H1 (cell line): ENCODE data around the gene CTSW. TPM values are rescaled to one million over a fixed set of nuclear protein-coding genes. Genes with fewer than 3 reads are reported as not detected.

Experiments used
- CTCF ChIA-PET: fragments of 300-600 bp; sonication (Branson Sonifier 250); formaldehyde crosslinking; loops from one replicate; lab custom pipeline; 2021; ENCODE audit not compliant: partially characterized antibody; lab: Charles Lee
- POLR2A ChIA-PET: fragments of 300-600 bp; sonication (Branson Sonifier 250); formaldehyde crosslinking; loops from one replicate; lab custom pipeline; 2021; ENCODE audit warnings: inconsistent platforms; ENCODE audit not compliant: partially characterized antibody; lab: Charles Lee
- DNase-seq, 2 experiments: peaks; one replicate each; pipeline versions ENCODE4 v3.0.0 to v3.0.0-alpha.2; 2010 to 2022; ENCODE audit warnings: low spot score in 2 of 2, low read depth in 1 of 2, mixed read lengths in 1 of 2
- FAIRE-seq: peaks from 2 replicates; lab custom pipeline; 2011; peaks lifted over from hg19 to GRCh38; lab: Jason Lieb, UNC
- H2AFZ ChIP-seq: 2 replicates; pipeline ENCODE4 v1.8.1; 2012; ENCODE audit warnings: low read length, inconsistent platforms
- H2AK5ac ChIP-seq: 2 replicates; pipeline ENCODE4 v1.6.1; 2013; ENCODE audit warnings: low read depth, low read length
- H2BK120ac ChIP-seq: replicated peaks from 2 replicates; pipeline ENCODE3; 2013; ENCODE audit warnings: low read depth, low read length, inconsistent platforms
- H2BK12ac ChIP-seq: 2 replicates; pipeline ENCODE4 v1.6.1; 2013; ENCODE audit warnings: low read depth, low read length
- H2BK15ac ChIP-seq: 2 replicates; pipeline ENCODE4 v1.6.1; 2013; ENCODE audit warnings: low read length
- H2BK20ac ChIP-seq: 2 replicates; pipeline ENCODE4 v1.6.1; 2013; ENCODE audit warnings: low read length
- H2BK5ac ChIP-seq: 2 replicates; pipeline ENCODE4 v1.6.1; 2013; ENCODE audit warnings: low read depth, low read length
- H3K14ac ChIP-seq: 2 replicates; pipeline ENCODE4 v1.6.1; 2013; ENCODE audit warnings: inconsistent platforms; ENCODE audit not compliant: insufficient read length
- H3K18ac ChIP-seq: 2 replicates; pipeline ENCODE4 v1.6.1; 2013; ENCODE audit warnings: low read length; ENCODE audit errors: extremely low read depth
- H3K23ac ChIP-seq: 2 replicates; pipeline ENCODE4 v1.6.1; 2013; ENCODE audit warnings: inconsistent platforms; ENCODE audit not compliant: insufficient read length
- H3K23me2 ChIP-seq: 2 replicates; pipeline ENCODE4 v1.6.1; 2013; ENCODE audit warnings: low read depth, low read length
- H3K27ac ChIP-seq: 2 replicates; pipeline ENCODE4 v1.6.1; 2011; ENCODE audit warnings: low read depth, low read length, inconsistent platforms
- H3K27me3 ChIP-seq, 4 experiments: replicated peaks in 1 of 4; 1 replicate in 1 of 4; 2 replicates in 3 of 4; pipeline versions ENCODE4 v1.6.1 to v1.8.1; 2011 to 2013; ENCODE audit warnings: low read length in 3 of 4, mild to moderate bottlenecking in 3 of 4, inconsistent platforms in 2 of 4, mixed read lengths in 2 of 4, moderate library complexity in 1 of 4; ENCODE audit not compliant: control insufficient read depth in 3 of 4, insufficient read depth in 3 of 4; ENCODE audit errors: extremely low read depth in 1 of 4
- H3K36me3 ChIP-seq, 4 experiments: 2 replicates each; pipeline versions ENCODE4 v1.6.1 to v1.8.1; 2011 to 2013; ENCODE audit warnings: mild to moderate bottlenecking in 4 of 4, low read length in 3 of 4, moderate library complexity in 2 of 4, control low read depth in 1 of 4, inconsistent platforms in 1 of 4; ENCODE audit not compliant: insufficient read depth in 4 of 4, control insufficient read depth in 2 of 4
- H3K4ac ChIP-seq: replicated peaks from 2 replicates; pipeline ENCODE3; 2013; ENCODE audit warnings: low read length, low read depth, mixed read lengths, inconsistent platforms; ENCODE audit not compliant: insufficient read length
- H3K4me1 ChIP-seq, 4 experiments: replicated peaks in 1 of 4; 1 replicate in 1 of 4; 2 replicates in 3 of 4; pipeline versions ENCODE4 v1.6.1 to v1.8.1; 2011 to 2013; ENCODE audit warnings: low read length in 3 of 4, inconsistent platforms in 2 of 4, mixed read lengths in 1 of 4; ENCODE audit not compliant: insufficient read depth in 4 of 4, control insufficient read depth in 3 of 4
- H3K4me2 ChIP-seq, 2 experiments: 2 replicates each; pipeline versions ENCODE4 v1.6.1 to v1.8.1; 2011 to 2013; ENCODE audit warnings: low read depth in 2 of 2, low read length in 2 of 2, control low read depth in 1 of 2, inconsistent platforms in 1 of 2, mild to moderate bottlenecking in 1 of 2; ENCODE audit not compliant: insufficient read depth in 1 of 2
- H3K4me3 ChIP-seq, 4 experiments: fragments of 200-600, 300-600 bp in 1 of 4; sonication (generic), shearing (Covaris generic), sonication (Bioruptor Twin) in 1 of 4; 2 replicates each; pipeline versions ENCODE4 v1.5.1 to v1.8.1; 2011 to 2016; ENCODE audit warnings: low read length in 4 of 4, low read depth in 3 of 4, control low read depth in 2 of 4, inconsistent platforms in 2 of 4, mild to moderate bottlenecking in 2 of 4, mixed read lengths in 1 of 4, moderate library complexity in 1 of 4; ENCODE audit not compliant: insufficient read depth in 2 of 4; ENCODE audit errors: extremely low read depth in 1 of 4
- H3K56ac ChIP-seq: replicated peaks from 2 replicates; pipeline ENCODE3; 2013; ENCODE audit warnings: low read depth, mild to moderate bottlenecking, mixed read lengths, low read length, inconsistent platforms; ENCODE audit not compliant: insufficient read length
- H3K79me1 ChIP-seq: 2 replicates; pipeline ENCODE4 v1.6.1; 2013; ENCODE audit warnings: low read depth, low read length, control low read depth
- H3K79me2 ChIP-seq, 2 experiments: 2 replicates each; pipeline versions ENCODE4 v1.6.1 to v1.8.1; 2012 to 2013; ENCODE audit warnings: low read length in 2 of 2, mild to moderate bottlenecking in 2 of 2, inconsistent platforms in 1 of 2; ENCODE audit not compliant: insufficient read depth in 2 of 2, control insufficient read depth in 1 of 2
- H3K9ac ChIP-seq, 4 experiments: replicated peaks in 1 of 4; 1 replicate in 1 of 4; 2 replicates in 3 of 4; pipeline versions ENCODE4 v1.6.1 to v1.8.1; 2011 to 2013; ENCODE audit warnings: low read depth in 3 of 4, low read length in 3 of 4, control low read depth in 2 of 4, mild to moderate bottlenecking in 2 of 4, moderate library complexity in 2 of 4, inconsistent platforms in 1 of 4; ENCODE audit errors: extremely low read depth in 1 of 4
- H3K9me3 ChIP-seq, 2 experiments: 2 replicates each; pipeline versions ENCODE4 v1.6.1 to v1.8.1; 2012 to 2013; ENCODE audit warnings: mild to moderate bottlenecking in 2 of 2, moderate library complexity in 2 of 2, control low read depth in 1 of 2, inconsistent platforms in 1 of 2, low read depth in 1 of 2, low read length in 1 of 2, mixed read lengths in 1 of 2; ENCODE audit not compliant: insufficient read depth in 2 of 2
- H4K20me1 ChIP-seq, 2 experiments: replicated peaks in 1 of 2; 2 replicates each; pipeline versions ENCODE3 to v1.8.1; 2011 to 2013; ENCODE audit warnings: inconsistent platforms in 2 of 2, low read length in 2 of 2, mild to moderate bottlenecking in 1 of 2; ENCODE audit not compliant: insufficient read depth in 2 of 2, control insufficient read depth in 1 of 2
- H4K5ac ChIP-seq: 2 replicates; pipeline ENCODE4 v1.6.1; 2013; ENCODE audit warnings: low read length, low read depth, mixed read lengths, inconsistent platforms; ENCODE audit not compliant: insufficient read length
- H4K8ac ChIP-seq: 2 replicates; pipeline ENCODE4 v1.8.0; 2013; ENCODE audit warnings: mild to moderate bottlenecking, moderate library complexity, low read length, inconsistent platforms; ENCODE audit not compliant: insufficient read depth; ENCODE audit errors: extremely low read depth
- H4K91ac ChIP-seq: replicated peaks from 2 replicates; pipeline ENCODE3; 2013; ENCODE audit warnings: low read length, mixed read lengths, inconsistent platforms; ENCODE audit not compliant: insufficient read length
- CBX8 ChIP-seq: fragments of 300-800, 300-1000 bp; sonication (generic); IDR thresholded peaks from 2 replicates; pipeline ENCODE4 v1.7.1; 2016; ENCODE audit warnings: low read depth, low read length, borderline replicate concordance
- HDAC2 ChIP-seq, 2 experiments: fragments of 300-600 bp in 1 of 2; sonication (generic) in 1 of 2; IDR thresholded peaks; 2 replicates each; pipeline ENCODE4 v1.6.1; 2011 to 2012; ENCODE audit warnings: low read depth in 2 of 2, low read length in 2 of 2, mild to moderate bottlenecking in 2 of 2, moderate library complexity in 2 of 2, borderline replicate concordance in 1 of 2, inconsistent platforms in 1 of 2
- JUN ChIP-seq: IDR thresholded peaks from 2 replicates; pipeline ENCODE4 v1.6.1; 2011; ENCODE audit warnings: low read depth, mild to moderate bottlenecking, improper control_type of control experiment, low read length
- MAFK ChIP-seq: IDR thresholded peaks from 2 replicates; pipeline ENCODE4 v1.6.1; 2012; ENCODE audit warnings: low read depth, mild to moderate bottlenecking, improper control_type of control experiment, low read length
- MAX ChIP-seq: IDR thresholded peaks from 2 replicates; pipeline ENCODE4 v1.6.1; 2012; ENCODE audit warnings: inconsistent platforms
- POLR2A ChIP-seq, 2 experiments: IDR thresholded peaks; 1 replicate in 1 of 2; 2 replicates in 1 of 2; pipeline ENCODE4 v1.6.1; 2011; ENCODE audit warnings: low read depth in 2 of 2, low read length in 2 of 2, mild to moderate bottlenecking in 2 of 2; ENCODE audit errors: control extremely low read depth in 1 of 2
- RNF2 ChIP-seq: fragments of 200-900, 300-1000 bp; sonication (generic); IDR thresholded peaks from 2 replicates; pipeline ENCODE4 v1.7.1; 2016; ENCODE audit warnings: borderline replicate concordance, low read depth, mild to moderate bottlenecking, antibody characterized with exemption, low read length; ENCODE audit not compliant: poor library complexity, severe bottlenecking; ENCODE audit errors: missing control alignments
- RXRA ChIP-seq: IDR thresholded peaks from 2 replicates; pipeline ENCODE4 v1.6.1; 2011; ENCODE audit warnings: low read depth, mild to moderate bottlenecking, low read length, moderate library complexity; ENCODE audit not compliant: insufficient read depth
- SIX5 ChIP-seq: IDR thresholded peaks from 2 replicates; pipeline ENCODE4 v1.6.1; 2011; ENCODE audit warnings: mild to moderate bottlenecking, low read depth, low read length
- SP4 ChIP-seq: IDR thresholded peaks from 2 replicates; pipeline ENCODE4 v1.6.1; 2012; ENCODE audit warnings: low read length, inconsistent platforms
- TCF12 ChIP-seq: IDR thresholded peaks from 2 replicates; pipeline ENCODE4 v1.6.1; 2011; ENCODE audit warnings: low read depth, mild to moderate bottlenecking, low read length
- YY1 ChIP-seq: IDR thresholded peaks from 2 replicates; pipeline ENCODE4 v1.6.1; 2011; ENCODE audit warnings: low read depth, mild to moderate bottlenecking, low read length
- WGBS, 2 experiments: shearing (Covaris generic) in 1 of 2; methylation state at CpG; one replicate each; pipeline versions ENCODE4 v1.1.6 to v1.1.7; 2013 to 2015; ENCODE audit warnings: low lambda C conversion rate in 2 of 2, mixed read lengths in 2 of 2, inconsistent platforms in 1 of 2, low coverage in 1 of 2, missing lambda C conversion rate in 1 of 2; ENCODE audit not compliant: insufficient replicate concordance in 2 of 2, insufficient coverage in 1 of 2, insufficient read length in 1 of 2; ENCODE audit errors: extremely low coverage in 1 of 2, missing lambda C conversion rate in 1 of 2; 5-methylcytosine and 5-hydroxymethylcytosine counted together
- polyA plus RNA-seq, 7 experiments: library from polyadenylated mRNA; depleted of rRNA in 3 of 7; stranded (reverse) in 5 of 7; unstranded in 2 of 7; fragments of >200 nt in 5 of 7; fragments of 200-250 nt in 2 of 7; gene quantifications; 1 replicate in 5 of 7; 2 replicates in 1 of 7; 4 replicates in 1 of 7; pipeline versions ENCODE4 v1.2.1 to v1.2.3, GENCODE V29; 2011 to 2013; ENCODE audit warnings: missing spikeins in 2 of 7, mixed read lengths in 2 of 7
- total RNA-seq: library from RNA; stranded (reverse); fragmentation: NEBNext Ultra II Directional; extraction: Animal tissue kit (Norgen Biotek cat#: 25700); gene quantifications from 2 replicates; pipeline ENCODE4 v1.2.1, GENCODE V29; 2021

CTSW gene
- total and polyA plus RNA-seq, 2 of the 8 experiments (the other 6 are each of a cell fraction or from before 2014, with no cell fraction given), result not detected

GRCh38 chr11:65887723-65888162 is 8.1 kb downstream of the CTSW start:
- peaks cover 8 to 21% (median 18%) of the 10 kb centered on the region in 4 experiments; a peak in 7 of 8 replicates for H3K36me3 ChIP-seq
- peak overlapping the region; percentile 59 for H3K56ac ChIP-seq
- 5% methylated on average over 23 of the region's 23 CpGs; no CpG with 5 or more reads in 1 of the 2 experiments for WGBS, 2 experiments
- H3K9ac ChIP-seq, result peak overlapping the region in 3 of 4 experiments; percentile 58 to 71 (median 69); a peak in 5 of 7 replicates
- peaks cover 7 to 9% of the 10 kb centered on the region in 2 experiments for H4K20me1 ChIP-seq
- ChIA-PET POLR2A (interaction anchor here (0.7 to 39.7 kb wide), 14 partner anchors 13 to 343 kb away, joined by 3 to 1071 read pairs (median 3); partner anchors contain the start of genes CFL1, EFEMP2, KAT5 and MUS81), CTCF (interaction anchor here (0.7 to 19.6 kb wide), 46 partner anchors 10 to 380 kb away, joined by 3 to 283 read pairs (median 6); partner anchors contain the start of genes AP5B1, CFL1, CTSW and EFEMP2)
- no peak overlapping the region for H2BK20ac ChIP-seq
- H3K4me3 ChIP-seq, result peak overlapping the region; percentile 73 to 84 (median 79)
- no peaks in the 10 kb centered on the region for H3K9me3 ChIP-seq
- peak overlapping the region; percentile 29; the same call in 1 of the 2 replicates for H2AFZ ChIP-seq
- FAIRE-seq (no peak), DNase-seq (no peak)
- no peak overlapping the region for H3K14ac ChIP-seq
- peaks cover 0 to 14% (median 8%) of the 10 kb centered on the region in 4 experiments; a peak in 6 of 7 replicates for H3K27me3 ChIP-seq
- no peak overlapping the region for H2AK5ac ChIP-seq
- no peak overlapping the region for H4K5ac ChIP-seq
- peak overlapping the region; percentile 87 for H2BK5ac ChIP-seq
- no peak overlapping the region for H3K23ac ChIP-seq
- H3K79me2 ChIP-seq, result peaks cover 0 to 4% of the 10 kb centered on the region in 2 experiments; a peak in 1 of 4 replicates
- H3K4me2 ChIP-seq, result peak overlapping the region; percentile 94 to 97
- H3K23me2 ChIP-seq, result peaks cover 25% of the 10 kb centered on the region
- peak overlapping the region; percentile 90; the same call in 1 of the 2 replicates for H4K8ac ChIP-seq
- no peak overlapping the region; the same call in 1 of the 2 replicates for H2BK12ac ChIP-seq
- H3K4me1 ChIP-seq, result peaks cover 0 to 24% (median 11%) of the 10 kb centered on the region in 4 experiments; a peak in 5 of 7 replicates
- H2BK15ac ChIP-seq, result no peak overlapping the region
- H3K4ac ChIP-seq, result no peak overlapping the region
- H4K91ac ChIP-seq, result peak overlapping the region; percentile 34
- peak overlapping the region; percentile 75; the same call in 1 of the 2 replicates for H3K27ac ChIP-seq
- H2BK120ac ChIP-seq, result no peak overlapping the region
- H3K79me1 ChIP-seq, result no peaks in the 10 kb centered on the region
- H3K18ac ChIP-seq, result peak overlapping the region; percentile 79
- TF ChIP-seq CBX8 (no peak), YY1 (no peak), POLR2A (IDR thresholded peaks at IDR 0.05; ENCODE audit: control extremely low read depth in 1 of 2, low read depth in 2 of 2, low read length in 2 of 2) (peak in 1 of 2 experiments; percentile 76; a peak in 1 of 3 replicates), TCF12 (no peak), MAX (peak; percentile 62; the same call in 1 of the 2 replicates), SP4 (no peak), MAFK (no peak), JUN (no peak), SIX5 (no peak), HDAC2 (IDR thresholded peaks at IDR 0.05; ENCODE audit: borderline replicate concordance in 1 of 2, low read depth in 2 of 2, low read length in 2 of 2) (no peak), RXRA (no peak), RNF2 (no peak)
